ENCODE measurements around the gene HCFC1R1.

Gene HCFC1R1

GRCh38 chr16:3035972-3036725 is 12.4 kb upstream of the HCFC1R1 start:
- DNase-seq (ENCODE audit: low spot score): no peak

DNA sequence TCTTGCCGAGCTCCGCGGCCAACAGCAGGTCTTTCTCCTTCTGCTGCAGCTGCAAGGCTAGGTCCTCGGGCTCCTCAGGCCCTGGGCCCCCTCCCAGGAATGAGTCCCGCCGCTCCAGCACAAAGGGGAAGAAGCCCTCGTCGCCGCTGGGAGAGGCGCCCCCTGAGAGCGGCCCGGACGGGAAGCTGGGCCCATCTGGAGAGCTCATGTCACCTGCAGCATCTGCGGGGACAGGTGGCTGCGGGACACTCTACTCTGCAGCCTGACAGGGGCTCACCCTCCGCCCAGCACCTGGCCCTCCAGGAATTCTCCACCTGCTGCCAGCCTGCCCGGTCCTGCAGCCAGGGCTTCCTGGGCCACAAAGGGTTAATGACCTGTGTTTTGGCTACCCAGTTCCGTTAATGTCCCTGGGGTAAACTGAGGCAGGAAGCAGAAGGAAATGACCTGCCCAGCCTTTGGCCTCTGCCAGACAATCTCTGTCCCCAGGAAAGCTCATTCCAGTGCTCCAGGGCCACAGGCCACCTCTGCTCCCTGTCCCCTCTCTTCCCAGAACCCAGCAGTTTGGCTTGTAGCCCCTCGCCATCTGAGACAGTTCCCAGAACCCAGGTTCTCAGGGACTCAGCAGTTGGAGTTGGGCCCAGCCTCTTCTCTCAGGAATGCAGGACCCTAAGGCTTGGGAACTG is 11.7 kb upstream of the HCFC1R1 start:
- no peak for DNase-seq (ENCODE audit: low spot score)

DNA sequence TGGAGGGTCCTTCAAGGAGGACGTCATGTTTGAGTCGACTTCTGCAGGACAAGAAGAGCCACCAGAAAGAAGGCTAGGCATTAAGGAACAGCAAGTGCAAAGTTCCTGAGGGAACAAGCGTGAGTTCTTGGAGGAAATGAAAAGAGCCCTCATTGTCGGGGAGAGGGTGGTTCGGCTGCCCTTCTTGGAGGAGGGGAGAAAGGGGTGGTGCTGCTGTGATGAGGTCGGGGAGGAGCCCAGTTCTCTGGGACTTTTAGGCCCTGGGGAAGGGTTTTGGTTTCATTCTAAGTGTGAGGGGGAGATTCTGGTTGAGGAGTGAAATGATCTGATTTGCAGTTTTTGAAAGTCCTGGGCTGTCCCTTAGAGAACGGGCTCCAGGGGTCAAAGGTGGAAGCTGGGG is 8.9 kb upstream of the HCFC1R1 start:
- no peak for DNase-seq (ENCODE audit: low spot score)

GRCh38 chr16:3030222-3031212 is 6.8 kb upstream of the HCFC1R1 start:
- no peak for DNase-seq (ENCODE audit: low spot score)

DNA sequence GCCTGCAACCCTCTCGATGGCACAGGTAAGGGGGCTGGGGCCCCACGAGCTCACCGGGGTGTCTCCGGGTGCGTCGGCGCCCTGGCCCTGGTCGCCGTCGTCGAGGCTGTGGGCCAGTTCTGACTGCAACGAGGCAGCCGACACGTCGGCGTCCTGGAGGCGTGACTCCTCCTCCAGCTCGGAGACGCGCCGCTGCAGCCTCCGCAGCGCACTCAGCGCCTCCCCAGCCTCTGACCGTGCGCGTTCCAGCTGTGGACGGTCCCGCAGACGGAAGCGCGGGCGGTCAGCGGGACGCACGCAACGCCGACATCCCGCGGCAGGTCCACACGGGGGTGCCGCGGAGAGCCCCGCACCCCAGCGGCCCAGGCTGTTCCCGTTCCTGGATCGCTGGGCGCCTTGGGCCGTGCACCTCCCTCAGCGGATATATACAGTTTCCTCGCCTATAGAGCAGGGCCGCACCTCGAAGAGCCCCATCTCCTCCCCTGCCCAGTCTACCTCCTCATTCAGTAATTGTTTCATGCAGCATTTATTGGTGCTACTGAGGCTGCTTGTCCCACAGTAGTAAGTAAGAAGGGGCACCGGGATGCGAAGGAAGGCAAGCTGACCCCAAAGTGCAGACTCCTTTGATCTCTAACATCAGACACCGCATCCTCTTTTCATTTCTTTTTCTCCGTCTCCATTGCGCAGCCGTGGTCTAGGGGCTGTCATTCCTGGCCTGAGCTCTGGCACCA is 5.9 kb upstream of the HCFC1R1 start:
- DNase-seq (ENCODE audit: low spot score): no peak

DNA sequence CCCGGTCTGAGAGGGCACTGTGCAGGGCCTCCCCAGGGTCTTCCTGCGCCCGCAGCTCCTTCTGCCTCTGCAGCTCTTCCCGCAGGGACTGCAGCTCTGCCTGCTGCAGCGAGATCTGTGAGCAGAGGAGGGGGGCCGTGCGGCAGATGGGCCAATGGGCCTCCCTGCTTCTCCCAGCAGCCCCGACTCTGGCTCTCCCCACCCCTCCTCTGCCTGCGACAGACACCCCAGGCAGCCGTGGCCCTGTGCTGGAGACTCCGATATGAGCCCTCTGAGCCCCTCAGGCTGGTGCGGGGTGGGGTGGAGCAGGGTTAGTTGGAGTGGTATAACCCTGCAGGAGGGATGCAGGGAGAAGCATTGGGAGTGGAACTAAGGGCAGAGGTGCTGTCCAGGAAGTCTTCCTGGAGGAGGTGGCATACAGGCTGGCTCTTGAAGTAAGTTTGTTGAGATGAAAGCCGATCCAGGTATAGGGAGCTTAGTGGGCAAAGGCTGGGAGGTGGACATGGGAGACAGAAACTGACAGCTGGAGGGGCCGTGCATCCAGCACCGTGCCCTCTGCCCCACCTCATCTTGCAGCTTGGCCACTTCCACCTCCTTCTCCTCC is 5.1 kb upstream of the HCFC1R1 start:
- no peak for DNase-seq (ENCODE audit: low spot score)

DNA sequence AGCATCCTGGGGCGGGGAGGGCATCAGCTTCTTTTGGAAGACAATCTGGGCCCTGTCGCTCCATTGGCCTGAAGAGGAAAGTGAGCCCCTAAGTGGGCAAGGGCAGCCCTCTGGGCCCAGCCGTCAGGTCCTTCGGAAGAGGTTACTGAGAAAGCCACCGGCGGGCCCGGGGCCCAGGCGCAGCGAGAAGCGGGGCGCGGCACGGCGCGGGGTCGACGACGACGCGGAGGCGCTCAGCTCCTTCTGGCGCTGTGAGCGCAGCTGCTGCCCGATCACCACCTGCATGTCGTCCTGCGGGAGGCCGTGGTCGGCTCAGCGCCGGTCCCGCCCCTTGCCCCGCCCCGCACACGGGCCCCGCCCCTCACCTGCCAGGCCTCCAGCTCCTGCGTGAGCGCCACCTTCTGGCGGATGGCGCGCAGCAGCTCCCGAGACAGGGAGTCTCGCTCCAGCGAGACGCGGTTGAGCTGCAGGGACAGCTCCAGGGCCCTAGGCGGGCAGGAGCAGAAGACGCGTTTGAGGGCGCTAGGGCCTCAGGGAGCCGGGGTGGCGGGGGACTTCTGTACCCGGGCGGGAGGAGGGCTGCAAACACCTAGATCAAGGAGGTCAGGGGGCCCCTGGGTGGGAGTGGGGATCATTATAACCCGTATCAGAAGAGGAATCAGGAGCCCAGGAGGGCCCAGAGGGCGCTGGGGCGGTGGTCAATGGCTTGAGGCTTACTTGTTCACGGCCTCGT is 4.4 kb upstream of the HCFC1R1 start:
- DNase-seq (ENCODE audit: low spot score): peak; percentile 86

DNA sequence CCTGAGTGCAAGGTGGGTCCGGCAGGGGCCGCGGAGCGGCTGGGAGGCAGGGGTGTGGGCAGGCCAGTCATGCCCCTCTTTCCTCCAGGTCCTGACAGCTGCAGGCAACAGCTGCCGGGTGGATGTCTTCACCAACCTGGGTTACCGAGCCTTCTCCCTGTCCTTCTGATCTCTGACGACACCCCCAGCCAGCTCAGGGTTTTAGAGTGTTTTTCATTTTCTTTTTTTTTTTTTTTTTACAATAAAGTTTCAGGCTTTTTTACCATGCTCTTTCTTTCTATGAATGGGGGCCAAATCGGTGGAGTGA is 3.7 kb upstream of the HCFC1R1 start:
- no peak for DNase-seq (ENCODE audit: low spot score)

DNA sequence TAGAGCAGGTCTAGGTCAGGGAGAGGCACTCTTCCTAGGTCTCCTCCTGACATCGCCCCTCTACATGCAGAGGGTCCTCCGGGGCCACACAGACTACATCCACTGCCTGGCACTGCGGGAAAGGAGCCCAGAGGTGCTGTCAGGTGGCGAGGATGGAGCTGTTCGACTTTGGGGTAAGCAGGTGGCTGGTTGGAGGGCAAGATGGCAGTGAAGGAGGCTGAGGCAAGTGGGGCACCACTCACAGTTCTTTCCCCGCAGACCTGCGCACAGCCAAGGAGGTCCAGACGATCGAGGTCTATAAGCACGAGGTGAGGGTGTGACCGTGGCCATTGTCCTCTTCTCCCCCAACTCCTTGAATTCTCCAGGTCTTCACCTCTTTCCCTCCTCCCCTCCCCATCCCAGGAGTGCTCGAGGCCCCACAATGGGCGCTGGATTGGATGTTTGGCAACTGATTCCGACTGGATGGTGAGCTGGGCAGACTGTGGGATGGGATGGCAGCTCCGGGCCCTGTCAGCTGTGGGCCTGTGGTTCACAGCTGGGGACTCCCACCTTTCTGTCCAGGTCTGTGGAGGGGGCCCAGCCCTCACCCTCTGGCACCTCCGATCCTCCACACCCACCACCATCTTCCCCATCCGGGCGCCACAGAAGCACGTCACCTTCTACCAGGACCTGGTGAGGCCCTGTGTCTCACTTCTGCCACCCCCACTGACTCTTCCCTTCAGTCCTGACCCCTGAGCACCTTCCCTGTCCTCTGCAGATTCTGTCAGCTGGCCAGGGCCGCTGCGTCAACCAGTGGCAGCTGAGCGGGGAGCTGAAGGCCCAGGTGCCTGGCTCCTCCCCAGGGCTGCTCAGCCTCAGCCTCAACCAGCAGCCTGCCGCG is 3.1 kb upstream of the HCFC1R1 start:
- DNase-seq (ENCODE audit: low spot score): no peak

DNA sequence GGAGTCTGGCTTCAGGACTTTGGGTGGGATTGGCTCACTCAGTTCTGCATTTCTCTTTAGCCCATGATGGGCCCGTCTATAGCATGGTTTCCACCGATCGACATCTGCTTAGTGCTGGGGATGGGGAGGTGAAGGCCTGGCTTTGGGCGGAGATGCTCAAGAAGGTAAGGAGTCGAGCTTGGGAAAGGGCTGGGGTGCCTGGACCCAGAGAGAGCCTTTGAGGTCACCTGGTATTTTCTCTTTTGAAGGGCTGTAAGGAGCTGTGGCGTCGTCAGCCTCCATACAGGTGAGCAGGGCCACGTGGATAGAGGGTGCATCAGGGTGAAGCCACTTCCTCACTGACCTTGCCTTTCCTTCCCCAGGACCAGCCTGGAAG is 2.2 kb upstream of the HCFC1R1 start:
- DNase-seq (ENCODE audit: low spot score): no peak

GRCh38 chr16:3025032-3026002 is 1.6 kb upstream of the HCFC1R1 start:
- no peak for DNase-seq (ENCODE audit: low spot score)

DNA sequence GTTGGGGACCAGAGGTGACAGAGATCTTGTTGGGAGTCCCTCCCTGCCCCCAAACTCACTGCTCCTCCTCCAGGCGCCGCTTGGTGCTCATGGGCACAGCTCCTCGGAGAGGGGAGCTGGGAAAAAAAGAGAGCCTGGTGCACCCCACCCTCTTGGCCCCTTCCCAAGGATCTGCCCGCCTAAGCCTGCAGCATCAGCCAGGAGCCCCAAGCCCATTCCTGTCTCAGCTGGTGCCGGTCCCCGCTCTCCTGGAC is 400 bp downstream of the HCFC1R1 start:
- DNase-seq (ENCODE audit: low spot score): no peak

GRCh38 chr16:3022684-3023414 is 893 bp downstream of the HCFC1R1 start:
- peak; percentile 57 for DNase-seq (ENCODE audit: low spot score)

DNA sequence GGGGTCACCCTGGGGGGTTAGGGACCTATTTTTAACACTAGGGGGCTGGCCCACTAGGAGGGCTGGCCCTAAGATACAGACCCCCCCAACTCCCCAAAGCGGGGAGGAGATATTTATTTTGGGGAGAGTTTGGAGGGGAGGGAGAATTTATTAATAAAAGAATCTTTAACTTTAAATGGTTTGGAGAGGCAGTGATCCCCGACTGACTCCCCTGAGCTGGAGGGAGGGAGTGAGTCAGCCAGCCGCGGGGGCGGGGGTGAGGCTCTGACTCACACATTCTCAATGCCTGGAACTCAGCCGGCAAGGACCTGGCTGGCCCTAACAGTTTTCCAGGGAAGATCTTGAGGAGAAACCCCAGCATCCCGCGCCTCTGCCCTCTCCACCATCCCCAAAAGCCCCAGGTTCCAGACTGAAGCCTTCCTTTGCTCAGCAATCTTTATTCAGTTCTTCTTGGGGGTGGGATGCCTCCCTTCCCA is 1.5 kb downstream of the HCFC1R1 start:
- no peak for DNase-seq (ENCODE audit: low spot score)

DNA sequence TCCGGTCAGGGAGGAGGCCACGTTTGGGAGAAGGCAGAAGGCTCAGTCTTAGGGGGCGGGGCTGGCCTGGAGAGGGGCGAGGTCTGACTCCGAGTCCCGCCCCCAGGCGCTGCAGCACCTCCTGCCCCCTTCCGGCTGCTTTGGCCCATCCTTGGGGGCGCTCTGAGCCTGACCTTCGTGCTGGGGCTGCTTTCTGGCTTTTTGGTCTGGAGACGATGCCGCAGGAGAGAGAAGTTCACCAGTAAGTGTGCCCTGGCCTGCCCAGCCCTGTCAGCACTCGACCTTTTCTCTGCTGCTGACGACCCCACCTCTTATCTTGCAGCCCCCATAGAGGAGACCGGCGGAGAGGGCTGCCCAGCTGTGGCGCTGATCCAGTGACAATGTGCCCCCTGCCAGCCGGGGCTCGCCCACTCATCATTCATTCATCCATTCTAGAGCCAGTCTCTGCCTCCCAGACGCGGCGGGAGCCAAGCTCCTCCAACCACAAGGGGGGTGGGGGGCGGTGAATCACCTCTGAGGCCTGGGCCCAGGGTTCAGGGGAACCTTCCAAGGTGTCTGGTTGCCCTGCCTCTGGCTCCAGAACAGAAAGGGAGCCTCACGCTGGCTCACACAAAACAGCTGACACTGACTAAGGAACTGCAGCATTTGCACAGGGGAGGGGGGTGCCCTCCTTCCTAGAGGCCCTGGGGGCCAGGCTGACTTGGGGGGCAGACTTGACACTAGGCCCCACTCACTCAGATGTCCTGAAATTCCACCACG is 2.1 kb downstream of the HCFC1R1 start:
- peak; percentile 80 for DNase-seq (ENCODE audit: low spot score)

DNA sequence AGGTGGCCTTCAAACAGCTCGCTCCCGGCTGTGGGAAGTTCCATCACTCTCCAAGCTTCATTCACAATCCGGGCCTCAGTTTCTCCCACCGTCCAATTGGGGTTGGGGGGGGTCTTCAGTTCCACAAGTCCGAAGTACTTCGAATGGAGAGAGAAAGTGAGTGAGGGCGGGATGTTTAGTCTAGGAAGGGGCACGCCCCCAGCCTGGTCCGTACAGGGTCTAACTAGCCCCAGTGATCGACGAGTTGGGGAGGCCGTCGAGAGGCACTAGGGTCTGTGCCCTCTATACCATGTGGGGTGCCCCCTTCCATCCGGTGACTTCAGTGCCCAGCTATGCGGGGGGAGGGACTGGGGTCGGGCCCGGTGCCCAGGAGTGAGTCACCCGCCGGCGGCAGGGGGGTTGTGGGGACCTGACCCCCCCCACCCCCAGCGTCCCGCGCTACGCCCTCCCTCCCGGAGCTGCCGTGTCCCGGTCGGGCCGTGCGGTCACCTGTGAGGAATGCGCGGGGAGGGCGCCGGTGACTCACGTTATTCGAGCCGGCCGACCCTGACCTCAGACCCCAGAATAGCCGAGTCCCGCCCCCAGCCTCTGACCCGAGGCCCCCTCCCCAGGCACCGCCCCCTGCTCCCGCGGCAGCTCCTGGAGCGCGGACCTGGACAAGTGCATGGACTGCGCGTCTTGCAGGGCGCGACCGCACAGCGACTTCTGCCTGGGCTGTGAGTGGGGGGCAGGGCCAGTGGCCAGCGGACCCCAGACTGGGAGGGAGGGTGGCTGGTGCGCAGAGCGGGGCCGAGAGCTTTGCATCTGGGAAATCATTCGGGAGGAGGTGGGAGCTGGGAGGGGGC is 2.9 kb downstream of the HCFC1R1 start:
- no peak for DNase-seq (ENCODE audit: low spot score)

Measured in SK-N-DZ (cell line).